Measurements from ENCODE around the gene CDA.

CDA gene

GRCh38 chr1:20648946-20649345, 60.0 kb downstream of the CDA start:
- no peak for DNase-seq

GRCh38 chr1:20652300-20652699, 63.4 kb downstream of the CDA start:
- no peak for DNase-seq

GRCh38 chr1:20654104-20654690, 65.3 kb downstream of the CDA start:
- no peak for DNase-seq

- no peak for DNase-seq
Observed at GRCh38 chr1:20657024-20657423, 68.1 kb downstream of the CDA start.

- DNase-seq = no peak
Observed at GRCh38 chr1:20658166-20658915, 69.4 kb downstream of the CDA start.

- no peak for DNase-seq
Observed at GRCh38 chr1:20660363-20660762, 71.5 kb downstream of the CDA start.

- no peak for DNase-seq
Observed at GRCh38 chr1:20660847-20661206, 71.9 kb downstream of the CDA start.

GRCh38 chr1:20661207-20662109, 72.6 kb downstream of the CDA start, which contains the start of gene DDOST:
TSS of gene DDOST (minus strand) at chr1:20661369. CDS start at chr1:20661350, 19 bp downstream.
- peak; percentile 99 for DNase-seq

- DNase-seq = no peak
Observed at GRCh38 chr1:20662110-20662475, 73.2 kb downstream of the CDA start.

GRCh38 chr1:20663365-20663764, 74.5 kb downstream of the CDA start:
- DNase-seq = no peak

GRCh38 chr1:20663969-20664715, 75.2 kb downstream of the CDA start:
- no peak for DNase-seq

- no peak for DNase-seq
Observed at GRCh38 chr1:20665726-20666125, 76.8 kb downstream of the CDA start.

GRCh38 chr1:20666146-20666545, 77.2 kb downstream of the CDA start:
- DNase-seq = no peak

GRCh38 chr1:20666804-20667203, 77.9 kb downstream of the CDA start:
- DNase-seq = peak; percentile 38

Measured in fibroblast of skin of back (primary cell).